H1 (cell line): ENCODE results near the gene TRIAP1. TPM values are rescaled to one million over a fixed set of nuclear protein-coding genes. Genes with fewer than 3 reads are reported as not detected.

Source experiments
- CREB1 ChIP-seq: IDR thresholded peaks from 2 replicates; pipeline ENCODE4 v1.6.1; 2012; ENCODE audit warnings: inconsistent platforms
- KDM5A ChIP-seq: fragments of 200-600 bp; IDR thresholded peaks from 2 replicates; pipeline ENCODE4 v1.7.1; 2012; ENCODE audit warnings: mild to moderate bottlenecking, low read length, inconsistent platforms, mixed read lengths
- MAX ChIP-seq: IDR thresholded peaks from 2 replicates; pipeline ENCODE4 v1.6.1; 2012; ENCODE audit warnings: inconsistent platforms
- RNF2 ChIP-seq: fragments of 200-900, 300-1000 bp; sonication (generic); IDR thresholded peaks from 2 replicates; pipeline ENCODE4 v1.7.1; 2016; ENCODE audit warnings: borderline replicate concordance, low read depth, mild to moderate bottlenecking, antibody characterized with exemption, low read length; ENCODE audit not compliant: poor library complexity, severe bottlenecking; ENCODE audit errors: missing control alignments
- ZNF274 ChIP-seq: IDR thresholded peaks from 2 replicates; pipeline ENCODE4 v1.7.0; 2012; ENCODE audit warnings: low read length, borderline replicate concordance; ENCODE audit errors: extremely low read depth
- polyA plus RNA-seq, 7 experiments: library from polyadenylated mRNA; depleted of rRNA in 3 of 7; stranded (reverse) in 5 of 7; unstranded in 2 of 7; fragments of >200 nt in 5 of 7; fragments of 200-250 nt in 2 of 7; gene quantifications; 1 replicate in 5 of 7; 2 replicates in 1 of 7; 4 replicates in 1 of 7; pipeline versions ENCODE4 v1.2.1 to v1.2.3, GENCODE V29; 2011 to 2013; ENCODE audit warnings: missing spikeins in 2 of 7, mixed read lengths in 2 of 7
- total RNA-seq: library from RNA; stranded (reverse); fragmentation: NEBNext Ultra II Directional; extraction: Animal tissue kit (Norgen Biotek cat#: 25700); gene quantifications from 2 replicates; pipeline ENCODE4 v1.2.1, GENCODE V29; 2021

TRIAP1 gene
- total and polyA plus RNA-seq, 2 of the 8 experiments (the other 6 are each of a cell fraction or from before 2014, with no cell fraction given) = 42.0 to 63.4 TPM

GRCh38 chr12:120429368-120429767, 16.8 kb downstream of the TRIAP1 start (continued):
- TF ChIP-seq MAX (no peak), KDM5A (no peak), RNF2 (no peak), CREB1 (no peak), ZNF274 (no peak)
